Fibroblast of mammary gland (primary cell): Measurements from ENCODE around the gene SMIM1.

Source experiments
- DNase-seq: peaks from one replicate; pipeline ENCODE4 v3.0.0-alpha.2; 2010; ENCODE audit warnings: low read depth
- H3K4me3 ChIP-seq: 2 replicates; pipeline ENCODE4 v1.5.1; 2011; ENCODE audit warnings: low read depth, mild to moderate bottlenecking, low read length, moderate library complexity; ENCODE audit not compliant: control insufficient read depth
- CTCF ChIP-seq: conservative IDR thresholded peaks from 2 replicates; pipeline ENCODE4 v1.5.1; 2011; ENCODE audit warnings: low read depth, low read length, inconsistent platforms; ENCODE audit not compliant: control insufficient read depth, insufficient read depth

SMIM1 gene

GRCh38 chr1:3753656-3754454 is 18.7 kb upstream of the SMIM1 start:
- TF ChIP-seq CTCF = no peak
- H3K4me3 ChIP-seq = no peak overlapping the region
- DNase-seq = no peak

GRCh38 chr1:3756394-3756793 is 16.2 kb upstream of the SMIM1 start:
- H3K4me3 ChIP-seq = no peak overlapping the region
- TF ChIP-seq CTCF = no peak
- no peak for DNase-seq

GRCh38 chr1:3759164-3759563 is 13.4 kb upstream of the SMIM1 start:
- TF ChIP-seq CTCF = no peak
- no peak overlapping the region for H3K4me3 ChIP-seq
- no peak for DNase-seq

- TF ChIP-seq CTCF = no peak
- no peak for DNase-seq
- no peak overlapping the region for H3K4me3 ChIP-seq
These were observed 12.8 kb upstream of the SMIM1 start for GRCh38 chr1:3759796-3760195.

- no peak for TF ChIP-seq CTCF
- H3K4me3 ChIP-seq = no peak overlapping the region
- DNase-seq = no peak
These were observed 11.1 kb upstream of the SMIM1 start for GRCh38 chr1:3761296-3762010.

GRCh38 chr1:3762151-3762872 is 10.2 kb upstream of the SMIM1 start:
- TF ChIP-seq CTCF = no peak

More at GRCh38 chr1:3762151-3762872, 10.2 kb upstream of the SMIM1 start:
- no peak for DNase-seq
- no peak overlapping the region for H3K4me3 ChIP-seq
